GM10847 (cell line): ENCODE measurements around the gene FBXL2.

Source experiments
- POLR2A ChIP-seq: IDR thresholded peaks from 2 replicates; pipeline ENCODE4 v1.6.1; 2011; ENCODE audit not compliant: insufficient read length; ENCODE audit errors: extremely low read depth

FBXL2 gene

DNA sequence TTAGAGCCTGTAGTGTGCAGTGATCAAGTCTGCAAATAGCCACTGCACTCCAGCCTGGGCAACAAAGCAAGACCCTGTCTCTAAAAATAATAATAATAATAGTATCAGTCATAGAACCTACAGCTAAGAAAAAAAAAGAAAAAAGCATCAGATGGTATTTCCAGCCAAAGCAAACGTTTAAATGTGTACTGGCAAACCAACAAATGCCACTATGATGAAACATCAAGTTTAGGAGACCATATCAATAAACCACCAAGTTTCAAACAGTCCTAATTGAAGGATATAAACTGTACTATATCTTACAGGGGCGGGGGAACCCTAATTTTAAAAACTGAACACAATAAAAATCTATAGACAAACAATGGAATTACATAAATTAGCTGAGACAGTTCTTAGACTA is 156.6 kb downstream of the FBXL2 start:
- no peak for TF ChIP-seq POLR2A
